DOHH2 (cell line): ENCODE results near the gene LDAF1.

ENCODE experiments used
- CTCF ChIP-seq: fragments of 200-600 bp; sonication (generic); IDR thresholded peaks from one replicate; pipeline ENCODE4 v1.5.1; 2014; ENCODE audit warnings: antibody characterized with exemption, mild to moderate bottlenecking, low read depth, low read length; ENCODE audit not compliant: poor library complexity, severe bottlenecking
- EZH2phosphoT487 ChIP-seq: fragments of 200-600 bp; sonication (generic); IDR thresholded peaks from 2 replicates; pipeline ENCODE4 v1.6.1; 2017; ENCODE audit warnings: borderline replicate concordance, mild to moderate bottlenecking, antibody characterized with exemption, low read length, moderate library complexity, mixed read lengths

- TF ChIP-seq CTCF (no peak), EZH2phosphoT487 (no peak)
These were observed 38.6 kb downstream of the LDAF1 start for GRCh38 chr16:21197112-21197511.
